Liver (tissue), 9 donors: ENCODE data around the gene RHNO1. TPM values are rescaled to one million over a fixed set of nuclear protein-coding genes. Genes with fewer than 3 reads are reported as not detected.

ENCODE experiments used
- DNase-seq: peaks from one replicate; pipeline ENCODE4 v3.0.0-alpha.2; 2017; ENCODE audit warnings: low spot score
- H3K27ac ChIP-seq, 2 donors: one replicate each; pipeline ENCODE4 v1.7.0; 2013; ENCODE audit warnings: inconsistent platforms in 2 of 2, low read length in 2 of 2, control low read depth in 1 of 2, low read depth in 1 of 2, mild to moderate bottlenecking in 1 of 2
- H3K27me3 ChIP-seq, 4 donors: one replicate each; pipeline versions ENCODE4 v1.6.1 to v1.7.0; 2013; ENCODE audit warnings: low read length in 3 of 4, inconsistent platforms in 1 of 4, mild to moderate bottlenecking in 1 of 4, moderate library complexity in 1 of 4; ENCODE audit not compliant: control insufficient read depth in 4 of 4, insufficient read depth in 4 of 4
- H3K36me3 ChIP-seq, 4 donors: one replicate each; pipeline versions ENCODE4 v1.6.1 to v1.7.0; 2013; ENCODE audit warnings: low read length in 3 of 4, mild to moderate bottlenecking in 3 of 4, low read depth in 1 of 4, moderate library complexity in 1 of 4; ENCODE audit not compliant: control insufficient read depth in 4 of 4, insufficient read depth in 3 of 4
- H3K4me1 ChIP-seq, 4 donors: one replicate each; pipeline versions ENCODE4 v1.6.1 to v1.7.0; 2013; ENCODE audit warnings: low read length in 3 of 4, mild to moderate bottlenecking in 3 of 4, moderate library complexity in 1 of 4; ENCODE audit not compliant: control insufficient read depth in 4 of 4, insufficient read depth in 4 of 4
- H3K4me3 ChIP-seq, 3 donors: one replicate each; pipeline versions ENCODE4 v1.6.1 to v1.7.0; 2013; ENCODE audit warnings: low read length in 3 of 3, control low read depth in 1 of 3, low read depth in 1 of 3, mild to moderate bottlenecking in 1 of 3
- H3K9ac ChIP-seq, 2 donors: one replicate each; pipeline ENCODE4 v1.7.0; 2013; ENCODE audit warnings: low read length in 2 of 2, mild to moderate bottlenecking in 2 of 2, moderate library complexity in 2 of 2, control low read depth in 1 of 2, low read depth in 1 of 2
- H3K9me3 ChIP-seq, 4 donors: one replicate each; pipeline versions ENCODE4 v1.6.1 to v1.7.0; 2013; ENCODE audit warnings: low read length in 3 of 4; ENCODE audit not compliant: control insufficient read depth in 4 of 4
- CTCF ChIP-seq: fragments of 150-350 bp; IDR thresholded peaks from 2 replicates; pipeline ENCODE4 v1.5.1; 2017; ENCODE audit warnings: improper control_type of control experiment, low read depth, low read length; ENCODE audit not compliant: missing input control
- EGR1 ChIP-seq, 2 donors: IDR thresholded peaks; 2 replicates each; pipeline ENCODE4 v1.6.1; 2016 to 2018; ENCODE audit warnings: antibody characterized with exemption in 2 of 2, low read depth in 2 of 2
- FOXA1 ChIP-seq: IDR thresholded peaks from 2 replicates; pipeline ENCODE4 v1.6.1; 2016; ENCODE audit warnings: antibody characterized with exemption
- FOXA2 ChIP-seq: IDR thresholded peaks from 2 replicates; pipeline ENCODE4 v1.6.1; 2016; ENCODE audit warnings: antibody characterized with exemption
- HNF4A ChIP-seq, 2 donors: conservative IDR thresholded peaks; 2 replicates each; pipeline ENCODE4 v1.6.1; 2016; ENCODE audit warnings: antibody characterized with exemption in 2 of 2, mild to moderate bottlenecking in 2 of 2
- HNF4G ChIP-seq: IDR thresholded peaks from 2 replicates; pipeline ENCODE4 v1.6.1; 2016; ENCODE audit warnings: antibody characterized with exemption
- JUND ChIP-seq, 2 donors: IDR thresholded peaks; 2 replicates each; pipeline ENCODE4 v1.6.1; 2016; ENCODE audit warnings: antibody characterized with exemption in 2 of 2
- NR2F2 ChIP-seq: IDR thresholded peaks from 2 replicates; pipeline ENCODE4 v1.6.1; 2016; ENCODE audit warnings: antibody characterized with exemption
- RAD21 ChIP-seq, 2 donors: IDR thresholded peaks; 2 replicates each; pipeline ENCODE4 v1.6.1; 2016; ENCODE audit warnings: antibody characterized with exemption in 2 of 2, mild to moderate bottlenecking in 2 of 2
- REST ChIP-seq: IDR thresholded peaks from 2 replicates; pipeline ENCODE4 v1.6.1; 2016; ENCODE audit warnings: antibody characterized with exemption, mild to moderate bottlenecking
- RXRA ChIP-seq, 2 donors: IDR thresholded peaks; 2 replicates each; pipeline ENCODE4 v1.6.1; 2017 to 2018; ENCODE audit warnings: antibody characterized with exemption in 2 of 2, mild to moderate bottlenecking in 1 of 2
- SP1 ChIP-seq: IDR thresholded peaks from 2 replicates; pipeline ENCODE4 v1.6.1; 2018; ENCODE audit warnings: antibody characterized with exemption, mild to moderate bottlenecking
- TAF1 ChIP-seq: conservative IDR thresholded peaks from 2 replicates; pipeline ENCODE4 v1.6.1; 2016; ENCODE audit warnings: antibody characterized with exemption, mild to moderate bottlenecking
- YY1 ChIP-seq: IDR thresholded peaks from 2 replicates; pipeline ENCODE4 v1.6.1; 2016; ENCODE audit warnings: antibody characterized with exemption, mild to moderate bottlenecking
- ZBTB33 ChIP-seq: IDR thresholded peaks from 2 replicates; pipeline ENCODE4 v1.6.1; 2016; ENCODE audit warnings: antibody characterized with exemption
- WGBS: extraction: QIAGEN DNeasy Blood & Tissue Kit; methylation state at CpG from one replicate; pipeline ENCODE4 v1.1.7; 2013; 5-methylcytosine and 5-hydroxymethylcytosine counted together
- polyA plus RNA-seq, 2 donors: library from polyadenylated mRNA; stranded (reverse) in 1 of 2; unstranded in 1 of 2; fragments of 200-250 nt in 1 of 2; fragments of >200 nt in 1 of 2; fragmentation: Nextera tagmentation in 1 of 2; extraction: Ambion mirVana in 1 of 2; gene quantifications; one replicate each; pipeline versions ENCODE4 v1.2.1 to v1.2.3, GENCODE V29; 2013 to 2015
- total RNA-seq, 2 donors: library from RNA; depleted of rRNA; stranded (reverse); fragments of >200 nt; gene quantifications; one replicate each; pipeline ENCODE4 v1.2.3, GENCODE V29; 2014
- TF ChIP-seq, protein P1 (sequence below): IDR thresholded peaks from 2 replicates; pipeline ENCODE4 v1.6.1; 2016; ENCODE audit warnings: antibody characterized with exemption
- TF ChIP-seq, protein P2 (sequence below): IDR thresholded peaks from 2 replicates; pipeline ENCODE4 v1.6.1; 2016; ENCODE audit warnings: antibody characterized with exemption
- donor health status: healthy.
- donor health status: healthy.
- donor health status: healthy.
- donor health status: healthy.
- donor health status: healthy.

Gene RHNO1
- total and polyA plus RNA-seq, 4 donors: 1.4 to 14.5 (median 2.8) TPM

- Histone ChIP-seq H3K27ac (no peak overlapping the region), H3K27me3 (no peaks in the 10 kb centered on the region), H3K9me3 (no peaks in the 10 kb centered on the region), H3K4me1 (no peaks in the 10 kb centered on the region), H3K9ac (no peak overlapping the region), H3K36me3 (peaks cover 0 to 13% (median 4%) of the 10 kb centered on the region in 4 donors), H3K4me3 (no peak overlapping the region)
- TF ChIP-seq FOXA2 (no peak), NR2F2 (no peak), RAD21 (IDR thresholded peaks at IDR 0.05) (no peak), HNF4A (conservative IDR thresholded peaks at IDR 0.05) (no peak), JUND (IDR thresholded peaks at IDR 0.05) (no peak), REST (no peak), ZBTB33 (no peak), HNF4G (no peak), CTCF (no peak), YY1 (no peak), RXRA (IDR thresholded peaks at IDR 0.05) (no peak), EGR1 (IDR thresholded peaks at IDR 0.05; ENCODE audit: low read depth in 2 of 2) (no peak), FOXA1 (no peak), TAF1 (no peak)
- TF ChIP-seq, protein P1, sequence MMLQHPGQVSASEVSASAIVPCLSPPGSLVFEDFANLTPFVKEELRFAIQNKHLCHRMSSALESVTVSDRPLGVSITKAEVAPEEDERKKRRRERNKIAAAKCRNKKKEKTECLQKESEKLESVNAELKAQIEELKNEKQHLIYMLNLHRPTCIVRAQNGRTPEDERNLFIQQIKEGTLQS: no peak
- TF ChIP-seq, protein P2, sequence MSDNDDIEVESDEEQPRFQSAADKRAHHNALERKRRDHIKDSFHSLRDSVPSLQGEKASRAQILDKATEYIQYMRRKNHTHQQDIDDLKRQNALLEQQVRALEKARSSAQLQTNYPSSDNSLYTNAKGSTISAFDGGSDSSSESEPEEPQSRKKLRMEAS: no peak
- 98% methylated on average over 2 of the region's 2 CpGs for WGBS
- no peak for DNase-seq
Observed at GRCh38 chr12:2922329-2922728, 45.3 kb downstream of the RHNO1 start.

- Histone ChIP-seq H3K9ac (no peak overlapping the region), H3K27ac (no peak overlapping the region), H3K36me3 (peaks cover 0 to 13% (median 4%) of the 10 kb centered on the region in 4 donors), H3K4me3 (no peak overlapping the region), H3K4me1 (peaks cover 0 to 5% (median 2%) of the 10 kb centered on the region in 4 donors), H3K9me3 (no peaks in the 10 kb centered on the region), H3K27me3 (no peaks in the 10 kb centered on the region)
- DNase-seq: no peak
- over 99% methylated on average over 9 of the region's 9 CpGs for WGBS
- TF ChIP-seq RAD21 (IDR thresholded peaks at IDR 0.05) (no peak), REST (no peak), FOXA2 (no peak), HNF4A (conservative IDR thresholded peaks at IDR 0.05) (no peak), JUND (IDR thresholded peaks at IDR 0.05) (no peak), SP1 (no peak), FOXA1 (no peak)
- TF ChIP-seq, protein P2: no peak
- TF ChIP-seq, protein P1: no peak
Observed at GRCh38 chr12:2923057-2923456, 46.0 kb downstream of the RHNO1 start.
